Retinal pigment epithelial cell (primary cell): ENCODE data around the gene SMPD4.
"Not testable (repeated sequence)": the region's sequence is repeated elsewhere in the genome, so short reads cannot be mapped to it uniquely, and the experiment has no call there.

ENCODE experiments used
- DNase-seq: peaks from one replicate; pipeline ENCODE4 v3.0.0-alpha.2; 2010; ENCODE audit warnings: low read depth
- H3K4me3 ChIP-seq: 2 replicates; pipeline ENCODE4 v1.5.1; 2011; ENCODE audit warnings: mild to moderate bottlenecking, low read length, control low read depth, moderate library complexity
- TF ChIP-seq, protein P1 (sequence below): conservative IDR thresholded peaks from 2 replicates; pipeline ENCODE4 v1.5.1; 2011; ENCODE audit warnings: low read depth, low read length, control low read depth, inconsistent platforms

Gene SMPD4

GRCh38 chr2:130190237-130190636, 8.8 kb upstream of the SMPD4 start:
- TF ChIP-seq, protein P1, sequence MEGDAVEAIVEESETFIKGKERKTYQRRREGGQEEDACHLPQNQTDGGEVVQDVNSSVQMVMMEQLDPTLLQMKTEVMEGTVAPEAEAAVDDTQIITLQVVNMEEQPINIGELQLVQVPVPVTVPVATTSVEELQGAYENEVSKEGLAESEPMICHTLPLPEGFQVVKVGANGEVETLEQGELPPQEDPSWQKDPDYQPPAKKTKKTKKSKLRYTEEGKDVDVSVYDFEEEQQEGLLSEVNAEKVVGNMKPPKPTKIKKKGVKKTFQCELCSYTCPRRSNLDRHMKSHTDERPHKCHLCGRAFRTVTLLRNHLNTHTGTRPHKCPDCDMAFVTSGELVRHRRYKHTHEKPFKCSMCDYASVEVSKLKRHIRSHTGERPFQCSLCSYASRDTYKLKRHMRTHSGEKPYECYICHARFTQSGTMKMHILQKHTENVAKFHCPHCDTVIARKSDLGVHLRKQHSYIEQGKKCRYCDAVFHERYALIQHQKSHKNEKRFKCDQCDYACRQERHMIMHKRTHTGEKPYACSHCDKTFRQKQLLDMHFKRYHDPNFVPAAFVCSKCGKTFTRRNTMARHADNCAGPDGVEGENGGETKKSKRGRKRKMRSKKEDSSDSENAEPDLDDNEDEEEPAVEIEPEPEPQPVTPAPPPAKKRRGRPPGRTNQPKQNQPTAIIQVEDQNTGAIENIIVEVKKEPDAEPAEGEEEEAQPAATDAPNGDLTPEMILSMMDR, result no peak
- H3K4me3 ChIP-seq, result no peak overlapping the region
- DNase-seq, result no peak

GRCh38 chr2:130188958-130189357, 7.6 kb upstream of the SMPD4 start:
- not testable (repeated sequence) for DNase-seq, H3K4me3 ChIP-seq

- not testable (repeated sequence) for DNase-seq, H3K4me3 ChIP-seq
Measured at GRCh38 chr2:130187859-130188792, 6.7 kb upstream of the SMPD4 start.

GRCh38 chr2:130187268-130187667, 5.9 kb upstream of the SMPD4 start:
- TF ChIP-seq, protein P1, result no peak
- H3K4me3 ChIP-seq, result no peak overlapping the region
- DNase-seq, result no peak

DNA sequence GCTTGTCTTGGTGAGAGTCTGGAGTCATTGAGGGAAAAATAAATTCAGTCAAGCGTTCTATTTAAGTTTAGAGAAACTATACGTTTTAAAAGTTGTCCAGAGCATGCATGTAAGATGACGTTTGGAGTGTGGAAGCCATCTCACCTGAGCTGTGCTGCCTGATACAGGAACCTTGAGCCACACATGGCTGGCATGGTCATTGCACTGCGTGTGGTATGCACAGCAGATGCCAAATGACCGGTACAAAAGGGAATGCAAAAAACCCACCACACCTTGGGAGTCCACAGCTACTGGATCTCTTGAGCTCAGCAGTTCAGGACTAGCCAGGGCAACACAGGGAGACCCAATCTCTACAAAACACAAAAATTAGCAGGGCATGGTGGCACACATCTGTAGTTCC, 5.0 kb upstream of the SMPD4 start:
- H3K4me3 ChIP-seq, result no peak overlapping the region
- TF ChIP-seq, protein P1, result no peak
- DNase-seq, result no peak

DNA sequence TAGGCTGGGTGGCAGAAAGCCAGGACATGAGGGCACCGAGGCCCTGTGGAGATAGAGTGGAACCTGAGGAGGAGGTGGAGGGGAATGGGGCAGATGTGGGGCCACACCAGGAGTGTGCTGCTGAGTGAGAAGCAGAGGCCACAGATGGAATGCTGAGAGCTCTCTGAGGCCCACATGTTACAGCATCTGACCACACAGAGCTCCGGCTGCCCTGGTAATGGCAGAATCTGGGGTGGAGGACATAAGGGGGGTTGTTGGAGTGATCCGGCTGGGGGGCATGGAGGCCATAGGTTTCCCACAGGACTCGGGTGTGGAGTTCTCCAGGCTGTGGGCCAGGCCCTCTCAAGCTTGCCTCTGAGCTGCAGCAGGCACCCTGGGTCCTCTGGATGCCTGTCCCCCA, 4.5 kb upstream of the SMPD4 start:
- no peak for DNase-seq

GRCh38 chr2:130185436-130185835, 4.0 kb upstream of the SMPD4 start:
- no peak for DNase-seq
- no peak overlapping the region for H3K4me3 ChIP-seq
- TF ChIP-seq, protein P1, result no peak

More for the DNA sequence above, 4.5 kb upstream of the SMPD4 start:
- TF ChIP-seq, protein P1, result no peak
- no peak overlapping the region for H3K4me3 ChIP-seq

GRCh38 chr2:130183512-130184373, 2.3 kb upstream of the SMPD4 start:
- peak; percentile 27 for DNase-seq
- peak overlapping the region; percentile 53 for H3K4me3 ChIP-seq
- TF ChIP-seq, protein P1, result no peak

GRCh38 chr2:130182826-130183511, 1.6 kb upstream of the SMPD4 start:
- H3K4me3 ChIP-seq, result peak overlapping the region; percentile 53
- DNase-seq, result not testable (repeated sequence)
